Activated gamma-delta T cell treated with Interleukin-2 at 50 U/mL for 16 hours (primary cell): ENCODE results near the gene ARIH2.

Source experiments
- DNase-seq: peaks from one replicate; pipeline ENCODE4 v3.0.0-alpha.2; 2020

ARIH2 gene

GRCh38 chr3:48974076-48974864 lies 55.6 kb downstream of the ARIH2 start:
- no peak for DNase-seq

- DNase-seq, result no peak
Measured at GRCh38 chr3:48979451-48979850, 60.8 kb downstream of the ARIH2 start.

GRCh38 chr3:48980295-48980694 lies 61.7 kb downstream of the ARIH2 start:
- no peak for DNase-seq

- DNase-seq, result no peak
Measured at GRCh38 chr3:48982016-48982415, 63.4 kb downstream of the ARIH2 start.

GRCh38 chr3:48982686-48983085 lies 64.0 kb downstream of the ARIH2 start:
- no peak for DNase-seq

- no peak for DNase-seq
Measured at GRCh38 chr3:48983096-48983495, 64.5 kb downstream of the ARIH2 start.

- no peak for DNase-seq
Measured at GRCh38 chr3:48984663-48985062, 66.0 kb downstream of the ARIH2 start.

GRCh38 chr3:48985831-48986376 lies 67.3 kb downstream of the ARIH2 start:
- DNase-seq, result no peak

- no peak for DNase-seq
Measured at GRCh38 chr3:48989126-48989795, 70.6 kb downstream of the ARIH2 start.

- peak; percentile 73 for DNase-seq
Measured at GRCh38 chr3:48989796-48990635, 71.4 kb downstream of the ARIH2 start, which contains the start of gene P4HTM. TSS of gene P4HTM (plus strand) at chr3:48990241. CDS start at chr3:48990257, 16 bp downstream.

GRCh38 chr3:48990636-48991469 lies 72.2 kb downstream of the ARIH2 start:
- DNase-seq, result no peak

- no peak for DNase-seq
Measured at GRCh38 chr3:48991851-48992545, 73.4 kb downstream of the ARIH2 start.

- no peak for DNase-seq
Measured at GRCh38 chr3:48993834-48994233, 75.2 kb downstream of the ARIH2 start.

GRCh38 chr3:48996640-48997039 lies 78.0 kb downstream of the ARIH2 start:
- no peak for DNase-seq

GRCh38 chr3:48997102-48997635 lies 78.5 kb downstream of the ARIH2 start:
- no peak for DNase-seq

GRCh38 chr3:48997714-48998637 lies 79.3 kb downstream of the ARIH2 start:
- DNase-seq, result no peak

GRCh38 chr3:48999085-48999858 lies 80.6 kb downstream of the ARIH2 start:
- no peak for DNase-seq

GRCh38 chr3:49001155-49001554 lies 82.5 kb downstream of the ARIH2 start:
- no peak for DNase-seq
